ENCODE results near the gene BPI. TPM values are rescaled to one million over a fixed set of nuclear protein-coding genes. Genes with fewer than 3 reads are reported as not detected.
"Not testable (repeated sequence)": the region's sequence is repeated elsewhere in the genome, so short reads cannot be mapped to it uniquely, and the experiment has no call there.

BPI gene
- total RNA-seq, 2 experiments from 2014 or later: 0.14 TPM; not detected in 1

DNA sequence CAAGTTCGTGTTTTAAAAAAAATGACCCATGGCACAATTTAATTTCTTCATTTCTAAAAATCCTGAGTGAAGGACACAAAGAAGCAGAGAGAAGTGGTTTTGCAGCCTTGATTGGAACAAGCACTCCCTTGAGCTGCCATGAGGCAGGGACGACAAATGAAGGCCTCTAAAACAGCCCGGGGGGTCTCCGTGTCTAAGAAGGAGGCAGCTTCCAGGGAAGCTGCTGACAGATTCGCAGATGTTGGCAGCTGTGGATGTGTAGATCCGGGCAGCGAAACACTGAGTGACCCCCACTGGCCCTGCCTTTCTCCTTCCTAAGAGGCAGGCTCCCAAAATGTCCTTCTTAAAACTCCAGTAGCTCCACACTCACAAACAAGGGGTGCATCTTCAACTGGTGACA is 32.8 kb downstream of the BPI start:
- H3K27ac ChIP-seq (ENCODE audit: low read depth in 1 of 2, low read length in 2 of 2): no peak overlapping the region
- H3K27me3 Mint-ChIP-seq: peaks cover 18% of the 10 kb centered on the region
- no peak overlapping the region for H3K4me3 ChIP-seq (ENCODE audit: low read length)
- no peaks in the 10 kb centered on the region for H3K4me1 ChIP-seq (ENCODE audit: insufficient read depth, low read length)
- ChIA-PET CTCF (no interaction called here), POLR2A (no interaction called here)
- peaks cover 7 to 19% of the 10 kb centered on the region in 2 experiments for H3K9me3 ChIP-seq (ENCODE audit: control insufficient read depth in 1 of 2, insufficient read depth in 1 of 2, low read length in 2 of 2)
- H3K27me3 ChIP-seq (ENCODE audit: control insufficient read depth in 1 of 2, insufficient read depth in 2 of 2, low read length in 2 of 2): peaks cover 2 to 17% of the 10 kb centered on the region in 2 experiments
- no peak overlapping the region for H3K27ac Mint-ChIP-seq
- ATAC-seq (ENCODE audit: poor library complexity): no peak
- TF ChIP-seq, protein P1, sequence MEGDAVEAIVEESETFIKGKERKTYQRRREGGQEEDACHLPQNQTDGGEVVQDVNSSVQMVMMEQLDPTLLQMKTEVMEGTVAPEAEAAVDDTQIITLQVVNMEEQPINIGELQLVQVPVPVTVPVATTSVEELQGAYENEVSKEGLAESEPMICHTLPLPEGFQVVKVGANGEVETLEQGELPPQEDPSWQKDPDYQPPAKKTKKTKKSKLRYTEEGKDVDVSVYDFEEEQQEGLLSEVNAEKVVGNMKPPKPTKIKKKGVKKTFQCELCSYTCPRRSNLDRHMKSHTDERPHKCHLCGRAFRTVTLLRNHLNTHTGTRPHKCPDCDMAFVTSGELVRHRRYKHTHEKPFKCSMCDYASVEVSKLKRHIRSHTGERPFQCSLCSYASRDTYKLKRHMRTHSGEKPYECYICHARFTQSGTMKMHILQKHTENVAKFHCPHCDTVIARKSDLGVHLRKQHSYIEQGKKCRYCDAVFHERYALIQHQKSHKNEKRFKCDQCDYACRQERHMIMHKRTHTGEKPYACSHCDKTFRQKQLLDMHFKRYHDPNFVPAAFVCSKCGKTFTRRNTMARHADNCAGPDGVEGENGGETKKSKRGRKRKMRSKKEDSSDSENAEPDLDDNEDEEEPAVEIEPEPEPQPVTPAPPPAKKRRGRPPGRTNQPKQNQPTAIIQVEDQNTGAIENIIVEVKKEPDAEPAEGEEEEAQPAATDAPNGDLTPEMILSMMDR (IDR thresholded peaks at IDR 0.05): no peak
- H3K4me1 Mint-ChIP-seq (ENCODE audit: low read depth): no peaks in the 10 kb centered on the region
- H3K36me3 ChIP-seq (ENCODE audit: insufficient read depth, low read length): no peaks in the 10 kb centered on the region
- no peak for DNase-seq
- intact Hi-C loops (cut with DNase I, micrococcal nuclease): no loop called here
- no peaks in the 10 kb centered on the region for H3K9me3 Mint-ChIP-seq
- H3K4me3 Mint-ChIP-seq: no peak overlapping the region
- no peaks in the 10 kb centered on the region for H3K36me3 Mint-ChIP-seq (ENCODE audit: low read depth)

DNA sequence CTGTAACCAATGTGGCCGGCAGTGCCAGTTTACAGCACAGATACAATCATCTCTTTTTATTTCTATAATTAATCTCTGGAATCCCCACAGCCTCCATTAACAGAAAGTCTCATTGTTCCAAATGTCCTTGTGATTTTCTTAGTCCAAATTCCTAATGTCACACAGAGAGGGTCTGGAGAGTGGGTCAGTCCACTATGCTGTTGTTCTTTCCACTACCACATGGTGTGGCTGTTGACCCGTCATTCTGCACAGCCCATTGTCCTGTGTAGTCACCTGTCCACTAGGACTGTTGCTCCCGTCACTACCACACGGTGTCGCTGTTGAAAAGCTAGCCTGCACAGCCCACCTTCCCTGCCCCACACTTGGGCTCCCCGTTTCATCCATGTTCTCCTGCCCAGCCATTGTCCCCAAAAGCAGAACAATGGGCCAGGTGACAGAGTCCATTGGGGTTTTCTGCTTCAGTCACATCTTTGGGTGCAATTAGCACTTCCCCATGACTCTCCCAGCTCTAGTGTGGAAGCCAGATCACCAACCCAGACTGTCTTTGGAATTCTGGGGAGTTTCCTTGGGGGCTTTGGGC is 33.7 kb downstream of the BPI start:
- peaks cover 7 to 19% of the 10 kb centered on the region in 2 experiments for H3K9me3 ChIP-seq (ENCODE audit: control insufficient read depth in 1 of 2, insufficient read depth in 1 of 2, low read length in 2 of 2)
- no peak overlapping the region for H3K4me3 Mint-ChIP-seq
- TF ChIP-seq, protein P1 (IDR thresholded peaks at IDR 0.05): no peak
- no peaks in the 10 kb centered on the region for H3K4me1 Mint-ChIP-seq (ENCODE audit: low read depth)
- no peaks in the 10 kb centered on the region for H3K4me1 ChIP-seq (ENCODE audit: insufficient read depth, low read length)
- no peaks in the 10 kb centered on the region for H3K36me3 ChIP-seq (ENCODE audit: insufficient read depth, low read length)
- H3K36me3 Mint-ChIP-seq (ENCODE audit: low read depth): no peaks in the 10 kb centered on the region
- H3K4me3 ChIP-seq (ENCODE audit: low read length): no peak overlapping the region
- no peaks in the 10 kb centered on the region for H3K9me3 Mint-ChIP-seq
- peaks cover 2 to 17% of the 10 kb centered on the region in 2 experiments for H3K27me3 ChIP-seq (ENCODE audit: control insufficient read depth in 1 of 2, insufficient read depth in 2 of 2, low read length in 2 of 2)
- H3K27ac Mint-ChIP-seq: no peak overlapping the region
- ChIA-PET POLR2A (no interaction called here), CTCF (no interaction called here)
- no peak for DNase-seq
- ATAC-seq (ENCODE audit: poor library complexity): no peak
- H3K27me3 Mint-ChIP-seq: peaks cover 18% of the 10 kb centered on the region
- no peak overlapping the region for H3K27ac ChIP-seq (ENCODE audit: low read depth in 1 of 2, low read length in 2 of 2)
- intact Hi-C loops (cut with DNase I, micrococcal nuclease): no loop called here

DNA sequence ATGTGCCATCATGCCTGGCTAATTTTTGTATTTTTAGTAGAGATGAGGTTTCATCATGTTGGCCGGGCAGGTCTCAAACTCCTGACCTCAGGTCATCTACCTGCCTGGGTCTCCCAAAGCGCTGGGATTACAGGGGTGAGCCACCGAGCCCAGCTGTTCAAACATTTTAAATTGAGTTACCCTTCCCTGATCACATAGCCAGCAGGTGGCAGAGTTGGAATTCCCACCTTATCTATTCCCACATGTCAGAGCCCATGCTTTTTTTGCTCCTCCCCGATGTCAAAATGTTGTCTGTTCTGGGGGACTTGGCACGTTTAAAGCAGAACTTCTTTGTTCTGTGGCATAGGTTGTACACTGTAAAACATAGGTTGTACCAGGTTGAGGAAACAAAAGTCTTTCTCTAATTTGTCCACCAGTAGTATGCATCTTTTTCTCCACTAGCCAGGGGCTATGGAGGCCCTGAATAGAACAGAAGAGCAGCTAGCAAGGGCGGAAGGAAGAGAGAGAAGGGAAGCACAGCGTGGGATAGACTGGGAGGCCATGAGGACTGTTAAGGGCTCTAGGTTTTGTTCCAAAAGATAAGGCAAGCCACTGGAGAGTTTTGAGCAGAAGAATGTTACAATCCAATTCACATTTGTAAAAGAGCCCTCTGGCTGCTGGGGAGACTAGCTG is 35.0 kb downstream of the BPI start:
- ChIA-PET POLR2A (no interaction called here), CTCF (no interaction called here)
- TF ChIP-seq, protein P1 (IDR thresholded peaks at IDR 0.05): no peak
- no peak overlapping the region for H3K27ac Mint-ChIP-seq
- no peaks in the 10 kb centered on the region for H3K4me1 Mint-ChIP-seq (ENCODE audit: low read depth)
- no peak overlapping the region for H3K4me3 ChIP-seq (ENCODE audit: low read length)
- no peaks in the 10 kb centered on the region for H3K36me3 ChIP-seq (ENCODE audit: insufficient read depth, low read length)
- peaks cover 18% of the 10 kb centered on the region for H3K27me3 Mint-ChIP-seq
- H3K36me3 Mint-ChIP-seq (ENCODE audit: low read depth): no peaks in the 10 kb centered on the region
- H3K4me1 ChIP-seq (ENCODE audit: insufficient read depth, low read length): no peaks in the 10 kb centered on the region
- DNase-seq (no peak), ATAC-seq (ENCODE audit: poor library complexity) (no peak)
- intact Hi-C loops (cut with DNase I, micrococcal nuclease): no loop called here
- peaks cover 2 to 17% of the 10 kb centered on the region in 2 experiments for H3K27me3 ChIP-seq (ENCODE audit: control insufficient read depth in 1 of 2, insufficient read depth in 2 of 2, low read length in 2 of 2)
- peaks cover 7 to 19% of the 10 kb centered on the region in 2 experiments for H3K9me3 ChIP-seq (ENCODE audit: control insufficient read depth in 1 of 2, insufficient read depth in 1 of 2, low read length in 2 of 2)
- H3K9me3 Mint-ChIP-seq: no peaks in the 10 kb centered on the region
- no peak overlapping the region for H3K4me3 Mint-ChIP-seq
- H3K27ac ChIP-seq (ENCODE audit: low read depth in 1 of 2, low read length in 2 of 2): no peak overlapping the region

DNA sequence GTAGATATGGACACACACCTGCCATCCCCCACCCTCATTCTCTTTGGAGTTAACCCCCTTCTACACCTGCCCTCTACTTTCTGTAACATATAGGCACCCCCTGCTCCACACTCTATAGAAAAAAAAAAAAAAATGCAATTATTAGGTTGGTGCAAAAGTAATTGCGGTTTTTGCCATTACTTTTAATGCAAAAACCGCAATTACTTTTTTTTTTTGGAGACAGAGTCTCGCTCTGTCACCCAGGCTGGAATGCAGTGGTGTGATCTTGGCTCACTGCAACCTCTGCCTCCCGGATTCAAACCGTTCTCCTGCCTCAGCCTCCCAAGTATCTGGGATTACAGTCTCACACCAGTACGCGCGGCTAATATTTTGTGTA is 35.6 kb downstream of the BPI start:
- peaks cover 18% of the 10 kb centered on the region for H3K27me3 Mint-ChIP-seq
- H3K4me3 Mint-ChIP-seq; POLR2A ChIA-PET; H3K9me3 Mint-ChIP-seq; intact Hi-C loops (cut with DNase I, micrococcal nuclease); H3K4me3 ChIP-seq (ENCODE audit: low read length); DNase-seq; H3K4me1 Mint-ChIP-seq (ENCODE audit: low read depth); ATAC-seq (ENCODE audit: poor library complexity); CTCF ChIA-PET; H3K27ac Mint-ChIP-seq; H3K4me1 ChIP-seq (ENCODE audit: insufficient read depth, low read length); H3K36me3 Mint-ChIP-seq (ENCODE audit: low read depth); H3K27ac ChIP-seq (ENCODE audit: low read depth in 1 of 2, low read length in 2 of 2); H3K36me3 ChIP-seq (ENCODE audit: insufficient read depth, low read length): not testable (repeated sequence)
- peaks cover 2 to 17% of the 10 kb centered on the region in 2 experiments for H3K27me3 ChIP-seq (ENCODE audit: control insufficient read depth in 1 of 2, insufficient read depth in 2 of 2, low read length in 2 of 2)
- peaks cover 7 to 19% of the 10 kb centered on the region in 2 experiments for H3K9me3 ChIP-seq (ENCODE audit: control insufficient read depth in 1 of 2, insufficient read depth in 1 of 2, low read length in 2 of 2)
